ENCODE data around the gene SELENOV.

The SELENOV gene

DNA sequence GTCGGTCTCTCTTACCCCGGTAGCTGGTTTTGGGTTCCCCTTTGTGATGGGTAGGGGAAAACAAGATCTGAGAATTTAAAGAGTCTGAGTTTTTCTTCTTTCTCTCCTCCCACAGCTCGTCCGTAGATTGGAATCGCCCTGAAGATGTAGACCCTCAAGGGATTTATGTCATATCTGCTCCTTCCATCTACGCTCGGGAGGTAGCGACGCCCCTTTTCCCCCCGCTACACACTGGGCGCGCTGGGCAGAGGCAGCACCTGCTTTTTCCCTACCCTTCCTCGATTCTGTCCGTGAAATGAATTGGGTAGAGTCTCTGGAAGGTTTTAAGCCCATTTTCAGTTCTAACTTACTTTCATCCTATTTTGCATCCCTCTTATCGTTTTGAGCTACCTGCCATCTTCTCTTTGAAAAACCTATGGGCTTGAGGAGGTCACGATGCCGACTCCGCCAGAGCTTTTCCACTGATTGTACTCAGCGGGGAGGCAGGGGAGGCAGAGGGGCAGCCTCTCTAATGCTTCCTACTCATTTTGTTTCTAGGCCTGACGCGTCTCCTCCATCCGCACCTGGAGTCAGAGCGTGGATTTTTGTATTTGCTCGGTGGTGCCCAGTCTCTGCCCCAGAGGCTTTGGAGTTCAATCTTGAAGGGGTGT lies 7.1 kb upstream of the SELENOV start:
- TF ChIP-seq, protein P1, sequence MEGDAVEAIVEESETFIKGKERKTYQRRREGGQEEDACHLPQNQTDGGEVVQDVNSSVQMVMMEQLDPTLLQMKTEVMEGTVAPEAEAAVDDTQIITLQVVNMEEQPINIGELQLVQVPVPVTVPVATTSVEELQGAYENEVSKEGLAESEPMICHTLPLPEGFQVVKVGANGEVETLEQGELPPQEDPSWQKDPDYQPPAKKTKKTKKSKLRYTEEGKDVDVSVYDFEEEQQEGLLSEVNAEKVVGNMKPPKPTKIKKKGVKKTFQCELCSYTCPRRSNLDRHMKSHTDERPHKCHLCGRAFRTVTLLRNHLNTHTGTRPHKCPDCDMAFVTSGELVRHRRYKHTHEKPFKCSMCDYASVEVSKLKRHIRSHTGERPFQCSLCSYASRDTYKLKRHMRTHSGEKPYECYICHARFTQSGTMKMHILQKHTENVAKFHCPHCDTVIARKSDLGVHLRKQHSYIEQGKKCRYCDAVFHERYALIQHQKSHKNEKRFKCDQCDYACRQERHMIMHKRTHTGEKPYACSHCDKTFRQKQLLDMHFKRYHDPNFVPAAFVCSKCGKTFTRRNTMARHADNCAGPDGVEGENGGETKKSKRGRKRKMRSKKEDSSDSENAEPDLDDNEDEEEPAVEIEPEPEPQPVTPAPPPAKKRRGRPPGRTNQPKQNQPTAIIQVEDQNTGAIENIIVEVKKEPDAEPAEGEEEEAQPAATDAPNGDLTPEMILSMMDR (IDR thresholded peaks at IDR 0.05; ENCODE audit: borderline replicate concordance, control extremely low read depth, extremely low read depth, insufficient read depth, missing control alignments), result no peak
- no peak for DNase-seq (ENCODE audit: low spot score)

DNA sequence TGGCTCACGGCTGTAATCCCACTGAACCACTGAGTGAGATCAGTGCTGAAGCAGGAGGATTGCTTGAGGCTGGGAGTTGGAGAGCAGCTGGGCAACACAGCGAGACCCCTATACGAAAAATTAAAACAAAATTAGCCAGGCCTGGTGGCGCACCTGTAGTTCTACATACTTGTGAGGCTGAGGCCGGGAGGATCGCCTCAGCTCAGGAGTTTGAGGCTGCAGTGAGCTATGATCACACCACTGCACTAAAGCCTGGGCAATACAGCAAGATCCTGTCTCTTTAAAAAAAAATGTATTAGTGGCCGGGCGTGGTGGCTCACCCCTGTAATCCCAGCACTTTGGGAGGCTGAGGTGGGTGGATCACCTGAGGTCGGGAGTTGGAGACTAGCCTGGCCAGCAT lies 6.3 kb upstream of the SELENOV start:
- TF ChIP-seq, protein P1 (IDR thresholded peaks at IDR 0.05; ENCODE audit: borderline replicate concordance, control extremely low read depth, extremely low read depth, insufficient read depth, missing control alignments), result no peak
- in situ Hi-C loops (cut with MboI; ENCODE audit: low sequenced_read_pairs, unreplicated experiment), result no loop called here

More for the DNA sequence above, 7.1 kb upstream of the SELENOV start:
- in situ Hi-C loops (cut with MboI; ENCODE audit: low sequenced_read_pairs, unreplicated experiment), result no loop called here

DNA sequence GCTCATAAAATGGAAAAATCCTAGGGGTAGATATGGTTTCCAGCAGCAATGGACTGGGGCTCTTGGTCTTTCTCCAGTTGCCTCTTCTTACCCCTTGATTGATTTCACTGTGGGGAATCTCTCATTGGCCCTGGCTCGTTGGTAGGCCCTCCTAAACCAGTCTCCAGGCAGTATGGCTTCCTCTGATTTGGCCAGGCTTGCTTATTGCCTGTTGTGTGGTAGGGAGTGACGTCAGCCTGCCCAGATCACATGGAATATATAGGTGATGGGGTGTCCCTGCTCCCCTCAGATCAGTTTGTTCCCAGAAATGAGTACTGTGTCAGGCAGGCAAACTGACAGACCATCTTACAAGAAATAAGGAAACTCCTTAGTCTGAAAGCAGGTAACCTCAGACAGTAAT lies 5.7 kb upstream of the SELENOV start:
- in situ Hi-C loops (cut with MboI; ENCODE audit: low sequenced_read_pairs, unreplicated experiment), result no loop called here
- TF ChIP-seq, protein P1 (IDR thresholded peaks at IDR 0.05; ENCODE audit: borderline replicate concordance, control extremely low read depth, extremely low read depth, insufficient read depth, missing control alignments), result no peak
- DNase-seq (ENCODE audit: low spot score), result no peak

More for the DNA sequence above, 6.3 kb upstream of the SELENOV start:
- DNase-seq (ENCODE audit: low spot score), result no peak

DNA sequence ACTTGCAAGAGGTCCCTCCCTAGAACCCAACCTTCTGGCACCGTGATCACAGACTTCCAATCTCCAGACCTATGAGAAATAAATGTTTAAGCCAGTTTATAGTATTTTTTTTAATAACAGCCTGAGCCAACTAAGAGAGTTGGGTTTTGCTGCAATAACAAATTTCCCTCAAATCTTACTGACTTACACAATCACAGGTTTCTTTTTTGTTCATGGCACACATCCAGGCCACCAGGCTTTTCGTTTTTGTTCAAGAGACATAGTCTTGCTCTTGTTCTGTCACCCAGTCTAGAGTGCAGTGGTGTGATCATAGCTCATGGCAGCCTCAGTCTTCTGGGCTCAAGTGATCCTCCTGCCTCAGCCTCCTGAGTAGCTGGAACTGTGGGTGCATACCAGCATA lies 2.0 kb upstream of the SELENOV start:
- in situ Hi-C loops (cut with MboI; ENCODE audit: low sequenced_read_pairs, unreplicated experiment), result no loop called here

DNA sequence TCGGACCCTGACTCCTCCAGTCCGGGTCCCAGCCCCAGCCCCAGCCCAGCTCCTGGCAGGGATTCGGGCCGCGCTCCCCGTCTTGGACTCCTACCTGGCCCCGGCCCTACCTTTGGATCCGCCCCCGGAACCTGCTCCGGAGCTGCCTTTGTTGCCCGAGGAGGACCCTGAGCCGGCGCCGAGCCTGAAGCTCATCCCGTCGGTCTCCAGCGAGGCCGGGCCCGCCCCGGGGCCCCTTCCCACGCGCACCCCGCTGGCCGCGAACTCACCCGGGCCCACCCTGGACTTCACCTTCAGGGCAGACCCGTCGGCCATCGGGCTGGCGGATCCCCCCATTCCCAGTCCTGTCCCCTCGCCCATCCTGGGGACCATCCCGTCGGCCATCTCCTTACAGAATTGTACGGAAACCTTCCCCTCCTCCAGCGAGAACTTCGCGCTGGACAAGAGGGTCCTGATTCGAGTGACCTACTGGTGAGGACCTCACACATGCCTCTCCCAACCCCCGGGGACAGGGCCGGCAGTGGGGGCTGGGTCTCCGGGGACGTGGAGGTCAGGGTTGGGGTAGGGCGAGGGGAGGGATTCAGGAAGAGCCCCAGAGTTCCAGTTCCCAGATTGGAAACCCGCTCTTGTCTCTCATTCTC lies 732 bp downstream of the SELENOV start:
- in situ Hi-C loops (cut with MboI; ENCODE audit: low sequenced_read_pairs, unreplicated experiment), result no loop called here
- no peak for DNase-seq (ENCODE audit: low spot score)
- TF ChIP-seq, protein P1 (IDR thresholded peaks at IDR 0.05; ENCODE audit: borderline replicate concordance, control extremely low read depth, extremely low read depth, insufficient read depth, missing control alignments), result no peak

More for the DNA sequence above, 2.0 kb upstream of the SELENOV start:
- no peak for DNase-seq (ENCODE audit: low spot score)
- TF ChIP-seq, protein P1 (IDR thresholded peaks at IDR 0.05; ENCODE audit: borderline replicate concordance, control extremely low read depth, extremely low read depth, insufficient read depth, missing control alignments), result no peak

DNA sequence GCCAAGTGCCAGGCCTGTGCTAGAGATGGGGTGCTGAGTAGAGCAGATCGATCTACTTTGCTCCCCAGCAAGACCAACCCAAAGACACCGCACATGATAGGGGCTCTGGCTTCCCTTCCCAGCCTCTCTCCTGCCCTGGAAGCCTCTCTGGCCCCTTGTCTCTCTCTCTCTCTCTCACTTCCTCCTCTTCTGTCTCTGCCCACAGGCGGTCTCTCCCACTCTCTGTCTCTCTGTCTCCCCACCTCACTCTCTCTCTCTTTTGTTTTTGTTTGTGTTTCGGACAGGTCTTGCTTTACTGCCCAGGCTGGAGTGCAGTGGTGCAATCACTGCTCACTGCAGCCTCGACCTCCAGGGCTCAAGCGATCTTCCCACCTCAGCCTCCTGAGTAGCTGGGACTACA lies 1.3 kb downstream of the SELENOV start:
- in situ Hi-C loops (cut with MboI; ENCODE audit: low sequenced_read_pairs, unreplicated experiment), result no loop called here
- DNase-seq (ENCODE audit: low spot score), result no peak
- TF ChIP-seq, protein P1 (IDR thresholded peaks at IDR 0.05; ENCODE audit: borderline replicate concordance, control extremely low read depth, extremely low read depth, insufficient read depth, missing control alignments), result no peak
